Melanocyte of skin (primary cell): ENCODE measurements around the gene CFAP54. TPM values are rescaled to one million over a fixed set of nuclear protein-coding genes. Genes with fewer than 3 reads are reported as not detected.

Experiments used
- total RNA-seq, 2 donors: library from RNA; depleted of rRNA; stranded (reverse); fragments of >200 nt; gene quantifications; 2 replicates each; pipeline ENCODE4 v1.2.3, GENCODE V29; 2012

The CFAP54 gene, protein sequence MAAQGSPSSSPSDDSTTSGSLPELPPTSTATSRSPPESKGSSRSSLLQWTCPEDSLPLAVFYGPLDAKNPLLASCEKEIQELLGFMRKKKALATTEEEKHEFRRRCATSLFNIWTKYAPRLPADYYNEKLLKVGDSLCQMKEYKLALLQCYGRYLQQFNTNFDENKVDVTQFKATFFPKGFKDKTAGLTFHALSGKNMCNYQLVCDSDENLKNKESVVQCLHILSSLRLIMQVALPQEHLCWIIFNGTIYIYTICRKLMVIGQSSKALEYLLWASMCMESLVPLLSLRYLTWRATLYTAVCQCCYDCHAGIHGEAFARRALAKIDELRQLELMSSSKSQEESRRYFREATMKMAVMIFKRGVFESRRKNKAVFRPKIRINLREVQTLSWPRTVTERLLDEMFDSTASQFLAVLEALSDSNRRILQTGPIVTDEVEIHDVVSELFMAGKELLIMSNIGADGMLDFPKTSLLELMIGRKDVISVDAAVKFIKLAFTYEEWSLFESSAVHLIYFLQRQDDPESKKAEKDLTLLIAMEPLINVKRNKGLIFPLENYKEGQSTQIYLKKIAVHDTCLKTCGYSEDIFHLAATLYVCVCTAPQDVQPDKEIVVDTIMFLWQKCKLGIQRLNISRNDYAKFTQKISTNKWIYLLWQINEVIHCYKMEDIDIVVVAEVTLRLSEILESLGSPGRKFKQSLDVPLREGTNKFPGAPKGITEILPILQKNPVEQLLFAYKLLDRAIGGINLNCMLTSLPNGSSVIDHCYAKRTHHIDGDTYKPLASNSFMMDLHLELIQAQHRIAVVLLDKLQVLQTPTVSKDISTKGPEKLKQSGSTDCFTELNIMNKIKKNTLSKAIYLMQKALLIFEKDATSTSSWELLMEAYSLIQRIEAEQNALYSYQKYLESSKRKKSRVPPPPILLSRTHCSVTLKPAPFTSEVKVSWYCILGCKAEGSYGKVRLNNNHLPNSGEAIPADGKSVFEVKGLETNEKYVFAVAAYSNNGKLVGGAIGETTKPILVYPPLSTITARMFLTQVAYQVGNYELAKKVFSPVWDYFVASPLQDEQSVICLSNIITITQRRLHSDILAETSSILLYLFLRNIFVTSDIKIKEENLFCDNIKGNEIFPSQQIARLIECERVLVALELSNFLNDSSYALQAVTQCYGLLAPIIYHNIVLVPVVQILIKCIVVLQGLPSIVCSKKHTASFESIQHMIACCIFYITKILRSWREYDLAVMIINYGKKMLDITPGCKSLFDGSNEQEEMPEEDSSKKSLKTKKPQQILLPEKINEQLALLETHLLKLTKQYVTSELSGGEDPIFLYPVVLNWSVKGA (N-terminal part only)
- under 1 TPM; 0.33 to 0.34 TPM for total RNA-seq

DNA sequence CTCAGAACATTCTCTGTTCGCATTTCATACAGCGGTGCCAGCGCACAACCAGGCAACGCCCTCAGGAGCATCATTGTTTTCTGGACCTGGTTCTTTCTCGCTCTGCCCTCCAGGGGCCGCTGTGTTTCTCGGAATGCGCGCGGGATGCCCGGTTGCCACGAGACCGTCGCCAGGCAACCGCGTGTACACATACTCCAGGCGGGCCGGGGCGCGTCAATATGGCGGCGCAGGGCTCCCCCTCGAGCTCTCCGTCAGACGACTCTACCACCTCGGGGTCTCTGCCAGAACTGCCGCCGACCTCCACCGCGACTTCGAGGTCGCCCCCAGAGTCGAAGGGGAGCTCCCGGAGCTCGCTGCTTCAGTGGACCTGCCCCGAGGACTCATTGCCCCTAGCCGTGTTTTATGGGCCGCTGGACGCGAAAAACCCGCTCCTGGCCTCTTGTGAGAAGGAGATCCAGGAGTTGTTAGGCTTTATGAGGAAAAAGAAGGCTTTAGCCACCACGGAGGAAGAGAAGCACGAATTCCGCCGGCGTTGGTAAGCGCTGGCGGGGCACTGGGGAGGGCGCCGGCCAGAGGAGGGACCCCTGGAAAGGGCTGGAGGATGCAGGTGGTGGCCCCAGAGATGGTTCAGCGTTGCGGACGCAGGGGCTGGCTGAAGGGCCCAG lies at the start of gene CFAP54:
TSS of gene CFAP54 (plus strand) at position 186 of the 665 bp plus-strand sequence. CDS start at position 219, 33 bp downstream.

GRCh38 chr12:96906849-96907670 lies 417.7 kb downstream of the CFAP54 start, which contains the start of gene NEDD1:
Gene NEDD1 (plus strand): TSS chr12:96907257. CDS start chr12:96909760, 2,503 bp downstream.

Other genes with a start within 250 kb of the CFAP54 start
- gene CDK17, start 89.1 kb upstream of the CFAP54 start, total RNA-seq = 10 to 100 TPM; 65.0 to 69.9 TPM